ENCODE data around the gene TIMP1.
A peak's percentile ranks its signal among the peaks of the same experiment; 100 is the strongest.

TIMP1 gene

DNA sequence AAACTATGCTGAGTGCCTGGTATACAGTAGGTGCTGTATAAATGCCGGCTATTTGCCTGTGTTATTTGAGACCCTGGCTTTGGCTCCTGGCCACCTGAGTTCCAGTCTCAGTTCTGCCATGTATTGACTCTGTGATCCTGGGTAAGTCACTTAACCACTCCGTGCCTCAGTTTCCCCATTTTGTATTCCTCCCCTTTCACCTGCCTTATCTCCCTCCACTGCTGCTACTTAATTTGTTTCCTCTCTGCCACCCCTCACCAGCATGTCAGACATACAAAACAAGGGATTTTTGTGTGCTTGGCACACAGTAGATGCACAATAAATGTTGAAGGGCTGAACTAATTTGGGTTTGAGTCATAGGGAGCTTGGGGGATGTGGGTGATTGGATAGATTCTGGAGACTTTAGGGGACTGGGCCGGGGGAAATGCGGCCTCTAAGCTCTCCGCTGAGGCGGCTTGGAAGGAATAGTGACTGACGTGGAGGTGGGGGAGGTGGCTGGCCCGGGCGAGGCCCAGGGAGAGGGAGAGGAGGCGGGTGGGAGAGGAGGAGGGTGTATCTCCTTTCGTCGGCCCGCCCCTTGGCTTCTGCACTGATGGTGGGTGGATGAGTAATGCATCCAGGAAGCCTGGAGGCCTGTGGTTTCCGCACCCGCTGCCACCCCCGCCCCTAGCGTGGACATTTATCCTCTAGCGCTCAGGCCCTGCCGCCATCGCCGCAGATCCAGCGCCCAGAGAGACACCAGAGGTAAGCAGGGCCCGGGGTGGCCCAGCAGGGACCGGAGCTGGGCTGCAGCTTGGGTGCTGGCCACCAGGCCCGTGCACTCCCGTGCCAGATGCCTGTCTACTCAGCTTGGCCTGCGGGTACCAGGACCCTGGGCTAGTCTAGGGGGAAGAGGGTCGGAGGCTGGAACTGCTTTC is at the start of gene TIMP1:
TIMP1 (plus strand) TSS at position 706 of the 917 bp plus-strand sequence. CDS start 980 bp downstream, outside the sequence.
- no peak for DNase-seq

- peak in 1 of 2 experiments; percentile 4 for DNase-seq
These were observed 42.4 kb upstream of the TIMP1 start for GRCh38 chrX:47539860-47540259.

- peak; percentile 79 to 93 for DNase-seq
These were observed 41.3 kb upstream of the TIMP1 start for GRCh38 chrX:47540754-47541538.

DNA sequence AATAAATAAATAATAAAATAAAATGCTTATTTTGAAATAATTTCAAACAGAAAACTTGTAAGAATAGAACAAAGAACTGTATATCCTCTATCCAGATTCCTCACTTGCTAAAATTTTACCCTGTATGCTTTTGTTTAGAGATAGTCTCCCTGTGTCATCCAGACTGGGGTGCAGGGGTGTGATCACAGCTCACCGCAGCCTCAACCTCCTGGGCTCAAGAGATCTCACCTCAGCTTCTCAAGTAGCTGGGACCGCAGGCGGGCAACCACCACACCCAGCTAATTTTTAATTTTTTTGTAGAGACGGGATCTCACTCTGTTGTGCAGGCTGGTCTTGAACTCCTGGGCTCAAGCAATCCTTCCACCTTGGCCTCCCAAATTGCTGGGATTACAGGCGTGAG is 38.7 kb upstream of the TIMP1 start:
- DNase-seq = no peak

GRCh38 chrX:47556045-47556623 is 26.1 kb upstream of the TIMP1 start:
- peak in 1 of 2 experiments; percentile 14 for DNase-seq

- DNase-seq = no peak
These were observed 23.8 kb upstream of the TIMP1 start for GRCh38 chrX:47558436-47558835.

- DNase-seq = no peak
These were observed 21.9 kb upstream of the TIMP1 start for GRCh38 chrX:47560179-47560933.

GRCh38 chrX:47560934-47561658 is 21.1 kb upstream of the TIMP1 start, which contains the start of gene ARAF:
Gene ARAF, plus strand, starts transcription at chrX:47561205. Its CDS starts 1,763 bp downstream, at chrX:47562968.
- DNase-seq = peak; percentile 97 to 98

DNA sequence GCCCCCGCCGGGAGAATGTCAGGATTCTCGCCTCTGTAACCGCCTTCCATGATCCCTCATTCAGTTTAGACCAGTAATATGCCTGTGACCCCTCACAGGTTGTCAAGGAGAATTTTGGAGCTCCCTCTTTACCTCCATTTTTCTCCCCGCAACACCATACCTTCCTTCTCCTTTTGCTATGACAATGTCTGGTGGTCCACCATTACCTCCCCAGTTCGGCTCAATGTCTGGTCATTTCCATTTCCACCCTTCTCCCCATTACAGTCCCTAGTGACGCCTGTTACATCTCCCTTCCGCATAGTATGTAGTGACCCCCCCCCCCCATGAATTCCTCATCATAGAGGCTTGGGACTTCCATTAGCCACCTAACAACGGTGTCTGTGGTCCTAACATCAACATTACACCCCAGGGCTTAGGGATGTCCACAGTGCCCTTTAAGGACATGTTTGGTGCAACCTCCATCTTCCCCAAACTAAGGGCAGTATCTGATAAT is 20.5 kb upstream of the TIMP1 start:
- DNase-seq = no peak

DNA sequence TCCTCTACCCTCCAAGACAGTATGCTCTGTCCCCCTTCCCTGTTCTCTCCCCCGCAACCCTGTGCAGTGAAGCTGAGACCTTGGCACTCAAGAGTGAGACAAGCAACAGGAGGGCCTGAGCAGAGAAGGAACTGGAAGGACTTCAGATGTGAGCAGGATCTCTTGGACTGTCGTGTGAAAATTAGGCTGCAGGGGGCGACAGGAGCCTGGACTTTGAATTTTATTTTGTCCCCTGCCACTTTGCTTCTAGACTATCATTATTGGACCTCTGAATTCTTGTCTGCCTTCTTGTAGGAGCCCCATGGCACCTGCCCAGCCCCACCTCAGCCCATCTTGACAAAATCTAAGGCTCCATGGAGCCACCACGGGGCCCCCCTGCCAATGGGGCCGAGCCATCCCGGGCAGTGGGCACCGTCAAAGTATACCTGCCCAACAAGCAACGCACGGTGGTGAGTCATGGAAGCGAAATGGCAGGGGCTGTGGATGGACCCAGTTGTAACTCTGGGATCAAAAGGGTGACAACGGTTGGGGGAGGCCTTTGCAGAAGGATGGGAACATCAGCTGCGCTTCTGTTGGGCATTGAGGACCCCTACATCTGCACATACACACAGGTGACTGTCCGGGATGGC is 19.5 kb upstream of the TIMP1 start:
- no peak for DNase-seq

GRCh38 chrX:47563801-47564315 is 18.4 kb upstream of the TIMP1 start:
- no peak for DNase-seq

DNA sequence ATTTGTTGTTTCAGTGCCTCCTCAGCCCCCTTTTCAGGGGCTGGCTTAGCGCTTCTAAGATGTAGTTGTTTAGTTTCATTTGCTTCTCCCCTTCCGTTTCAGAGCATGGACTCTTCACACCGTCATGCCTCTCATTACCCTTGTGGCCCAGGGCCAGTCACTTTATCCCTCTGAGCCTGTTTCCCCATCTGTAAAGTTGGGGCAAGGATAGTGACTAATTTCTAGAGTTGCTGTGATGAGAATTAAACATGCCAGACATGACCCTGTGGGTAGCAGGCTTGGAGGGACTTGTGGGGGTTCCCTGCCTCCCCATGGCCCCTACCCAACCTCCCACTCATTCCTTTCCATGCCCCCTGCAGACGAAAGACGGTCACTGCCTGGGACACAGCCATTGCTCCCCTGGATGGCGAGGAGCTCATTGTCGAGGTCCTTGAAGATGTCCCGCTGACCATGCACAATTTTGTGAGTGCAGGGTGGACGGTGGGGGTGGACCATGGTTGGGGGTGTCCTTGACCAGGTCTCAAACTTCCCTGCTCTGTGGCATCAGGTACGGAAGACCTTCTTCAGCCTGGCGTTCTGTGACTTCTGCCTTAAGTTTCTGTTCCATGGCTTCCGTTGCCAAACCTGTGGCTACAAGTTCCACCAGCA is 17.7 kb upstream of the TIMP1 start:
- DNase-seq = no peak

GRCh38 chrX:47566841-47567240 is 15.4 kb upstream of the TIMP1 start:
- DNase-seq = no peak

DNA sequence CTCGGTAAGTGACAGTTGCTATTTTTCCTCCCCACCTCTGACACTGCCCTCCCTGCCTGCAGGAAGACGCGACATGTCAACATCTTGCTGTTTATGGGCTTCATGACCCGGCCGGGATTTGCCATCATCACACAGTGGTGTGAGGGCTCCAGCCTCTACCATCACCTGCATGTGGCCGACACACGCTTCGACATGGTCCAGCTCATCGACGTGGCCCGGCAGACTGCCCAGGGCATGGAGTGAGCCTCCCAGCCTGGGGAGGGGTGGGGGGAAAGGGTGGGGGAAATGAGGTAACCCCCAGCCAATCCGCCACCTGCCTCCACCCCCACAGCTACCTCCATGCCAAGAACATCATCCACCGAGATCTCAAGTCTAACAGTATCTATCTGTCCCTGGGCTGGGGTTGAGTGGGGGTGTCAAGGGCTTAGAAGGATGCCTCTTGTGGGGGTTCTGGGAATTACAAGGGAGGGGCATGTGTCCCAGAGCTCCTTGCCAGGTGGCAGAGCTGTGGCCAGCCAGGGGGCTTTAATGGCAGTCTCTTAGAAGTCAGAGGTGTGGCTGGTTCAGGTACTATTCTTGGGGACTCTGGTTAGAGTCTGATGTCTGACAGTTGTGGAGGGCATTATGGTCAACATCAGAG is 13.5 kb upstream of the TIMP1 start:
- no peak for DNase-seq

GRCh38 chrX:47570794-47571193 is 11.4 kb upstream of the TIMP1 start:
- no peak for DNase-seq

GRCh38 chrX:47571215-47571614 is 11.0 kb upstream of the TIMP1 start:
- DNase-seq = no peak

GRCh38 chrX:47571896-47572295 is 10.3 kb upstream of the TIMP1 start:
- no peak for DNase-seq

DNA sequence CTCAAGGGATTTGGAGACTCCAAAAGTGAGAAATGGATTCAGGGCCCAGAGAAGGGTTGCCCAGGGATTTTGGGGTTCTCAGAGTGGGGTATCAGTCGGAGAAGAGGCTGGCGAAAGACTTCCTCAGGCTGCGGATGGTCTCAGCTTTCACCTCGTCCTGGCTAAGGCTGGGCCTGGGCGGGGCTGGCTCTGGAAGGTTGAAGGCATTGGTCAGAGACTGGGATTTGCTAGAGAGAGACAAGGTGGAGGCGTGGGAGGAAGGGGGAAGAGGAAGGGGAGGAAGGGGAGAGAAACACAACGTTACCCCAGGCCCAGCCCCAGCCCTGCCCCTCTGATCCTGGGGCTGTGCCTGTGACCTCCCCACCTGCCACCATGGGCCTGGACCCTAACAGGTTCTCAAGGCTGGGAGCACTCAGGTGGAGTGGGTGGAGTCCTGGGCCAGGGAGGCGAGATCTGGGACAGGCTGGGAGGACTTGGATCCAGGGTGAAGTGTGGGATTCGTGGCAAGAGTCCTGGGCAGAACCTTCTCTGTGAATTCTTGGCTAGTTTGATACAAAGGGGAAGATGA is 9.4 kb upstream of the TIMP1 start:
- no peak for DNase-seq

GRCh38 chrX:47573341-47574075 is 8.7 kb upstream of the TIMP1 start:
- no peak for DNase-seq

Data from NCI-H2081 (cell line).